NCI-H1436 treated with DMSO at 0.1 percent for 48 hours (cell line): Measurements from ENCODE around the gene TYW3.

Source experiments
- DNase-seq: peaks from one replicate; lab custom pipeline; 2025; lab: John Stamatoyannopoulos, UW

Gene TYW3

DNA sequence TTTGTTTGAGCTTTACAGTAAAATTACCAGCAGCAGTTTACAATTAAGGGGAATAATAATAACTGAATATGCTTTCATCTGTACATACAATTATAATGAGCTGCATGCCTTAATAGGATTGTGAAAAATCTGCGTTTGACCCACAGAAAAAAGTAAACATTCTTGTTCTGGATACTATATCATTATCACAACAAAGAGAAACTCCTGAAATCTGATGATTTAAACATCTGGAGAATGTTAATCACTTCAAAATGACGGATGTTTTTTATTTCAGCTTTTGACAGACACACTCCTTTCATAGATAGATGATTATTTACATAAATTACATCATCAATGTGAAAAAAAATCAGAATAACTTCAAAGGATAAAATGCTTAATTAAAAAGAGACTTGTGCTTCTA is 58.5 kb downstream of the TYW3 start:
- DNase-seq, result no peak

DNA sequence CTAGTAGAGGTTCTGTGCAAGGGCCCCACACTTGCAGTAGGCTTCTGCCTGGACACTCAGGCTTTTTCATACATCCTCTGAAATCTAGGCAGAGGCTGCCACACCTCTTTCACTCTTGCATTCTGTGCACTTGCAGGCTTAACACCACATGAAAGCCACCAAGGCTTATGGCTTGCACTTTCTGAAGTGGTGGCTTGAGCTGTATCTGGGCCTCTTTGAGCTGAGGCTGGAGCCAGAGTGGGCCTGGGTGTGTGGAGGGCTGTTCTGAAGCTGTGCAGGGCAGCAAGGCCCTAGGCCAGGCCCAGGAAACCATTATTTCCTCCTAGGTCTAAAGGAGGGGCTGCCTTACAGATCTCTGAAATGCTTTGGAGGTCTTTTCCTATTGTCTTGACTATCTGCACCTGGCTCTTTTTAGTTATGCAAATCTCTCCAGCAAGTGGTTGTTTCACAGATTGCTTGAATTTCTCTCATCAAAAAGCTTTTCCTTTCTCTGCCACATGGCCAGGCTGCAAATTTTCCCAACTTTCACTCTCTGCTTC is 66.2 kb downstream of the TYW3 start:
- DNase-seq, result no peak

DNA sequence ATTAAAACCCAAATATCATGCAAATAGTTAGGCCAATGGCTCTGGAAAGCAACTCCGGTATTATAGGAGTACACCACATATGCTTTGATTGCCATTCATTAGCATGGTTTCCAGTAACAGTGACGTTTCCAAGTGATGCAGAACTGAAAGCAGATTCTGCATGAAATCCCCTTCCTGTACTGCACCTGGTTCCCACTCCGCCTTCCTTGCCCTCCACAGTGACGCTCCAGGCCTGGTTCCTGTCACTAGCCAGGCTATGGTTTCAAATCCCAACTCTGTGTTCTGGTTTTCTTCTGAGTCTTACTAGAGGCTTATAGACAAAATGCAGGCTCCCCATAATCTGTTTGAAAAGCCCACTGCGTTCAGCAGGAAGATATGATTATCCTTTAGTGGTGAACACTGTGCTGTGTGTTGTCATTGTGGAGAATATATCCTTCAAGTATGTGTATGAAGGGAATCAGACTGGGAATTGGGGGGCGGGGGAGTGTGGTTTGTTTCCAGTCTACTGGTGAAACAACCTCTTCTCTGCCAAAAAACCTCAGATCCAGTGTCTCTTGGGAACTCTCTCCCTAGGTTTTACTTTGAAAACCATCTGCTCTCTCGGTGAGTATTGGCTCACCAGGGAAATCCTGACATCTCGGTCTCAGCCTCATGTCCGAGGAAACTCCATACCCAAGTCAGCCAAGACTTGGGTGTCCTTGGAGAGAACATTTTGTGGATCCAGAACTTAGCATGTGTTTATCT is 78.7 kb downstream of the TYW3 start:
- DNase-seq, result peak; percentile 20

DNA sequence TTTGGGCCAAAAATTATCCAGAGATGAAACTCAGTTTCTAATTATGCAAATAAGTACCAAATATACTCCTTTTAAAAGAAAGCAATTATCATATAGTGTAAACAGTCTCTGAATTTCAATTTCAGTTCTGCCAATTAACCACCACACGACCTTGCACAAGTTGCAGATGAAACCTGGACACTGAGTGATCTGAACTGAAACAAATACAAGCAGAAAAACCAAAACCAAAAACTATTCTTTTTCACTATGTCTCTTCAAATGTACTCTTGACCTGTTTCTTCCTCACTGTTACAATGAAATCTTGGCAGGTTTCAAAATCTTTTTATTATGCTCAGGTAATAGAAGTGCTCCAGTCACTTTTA is 79.2 kb downstream of the TYW3 start:
- no peak for DNase-seq
